SK-N-SH treated with all-trans-retinoic acid at 6 μM for 48 hours (cell line): ENCODE results near the gene NCAM1.

Source experiments
- ATAC-seq: fragments of 200-7000 bp; cut with Tn5 transposase; 3 replicates; pipeline ENCODE4 v1.9.1; 2020; ENCODE audit warnings: mild to moderate bottlenecking, moderate library complexity
- CREB5 ChIP-seq: fragments of 250-450 bp; sonication (Bioruptor Pico); IDR thresholded peaks from 2 replicates; pipeline ENCODE4 v1.5.1; 2020; ENCODE audit warnings: low read depth, mild to moderate bottlenecking, moderate library complexity
- CSDC2 ChIP-seq: fragments of 250-450 bp; sonication (Bioruptor Pico); IDR thresholded peaks from 2 replicates; pipeline ENCODE4 v1.5.0; 2020; ENCODE audit warnings: mild to moderate bottlenecking, moderate library complexity
- ESRRG ChIP-seq: fragments of 250-450 bp; sonication (Bioruptor Pico); IDR thresholded peaks from 2 replicates; pipeline ENCODE4 v1.6.1; 2021; ENCODE audit warnings: mild to moderate bottlenecking
- ISL1 ChIP-seq: fragments of 250-450 bp; sonication (Bioruptor Pico); IDR thresholded peaks from 2 replicates; pipeline ENCODE4 v2.1.2; 2022; ENCODE audit warnings: mild to moderate bottlenecking, moderate library complexity
- OSR1 ChIP-seq: fragments of 250-450 bp; sonication (Bioruptor Pico); IDR thresholded peaks from 2 replicates; pipeline ENCODE4 v1.8.0; 2022; ENCODE audit warnings: moderate library complexity, mild to moderate bottlenecking, inconsistent platforms
- PATZ1 ChIP-seq: fragments of 250-450 bp; sonication (Bioruptor Pico); IDR thresholded peaks from 2 replicates; pipeline ENCODE4 v1.8.0; 2020; ENCODE audit warnings: mild to moderate bottlenecking, moderate library complexity, borderline replicate concordance
- POU6F1 ChIP-seq: fragments of 250-450 bp; sonication (Bioruptor Pico); IDR thresholded peaks from 2 replicates; pipeline ENCODE4 v1.8.0; 2021; ENCODE audit warnings: low read depth, mild to moderate bottlenecking, moderate library complexity, borderline replicate concordance
- PPARA ChIP-seq: fragments of 250-450 bp; sonication (Bioruptor Pico); IDR thresholded peaks from 2 replicates; pipeline ENCODE4 v1.5.0; 2020; ENCODE audit warnings: mild to moderate bottlenecking, borderline replicate concordance
- SNAI2 ChIP-seq: fragments of 250-450 bp; sonication (Bioruptor Pico); IDR thresholded peaks from 2 replicates; pipeline ENCODE4 v1.5.0; 2020; ENCODE audit warnings: mild to moderate bottlenecking, moderate library complexity
- TCF4 ChIP-seq: fragments of 250-450 bp; sonication (Bioruptor Pico); IDR thresholded peaks from 2 replicates; pipeline ENCODE4 v1.8.0; 2021; ENCODE audit warnings: mild to moderate bottlenecking, moderate library complexity, borderline replicate concordance
- TOX ChIP-seq: fragments of 250-450 bp; sonication (Bioruptor Pico); IDR thresholded peaks from 2 replicates; pipeline ENCODE4 v1.8.0; 2021; ENCODE audit warnings: mild to moderate bottlenecking, moderate library complexity, borderline replicate concordance
- ZC3H10 ChIP-seq: fragments of 250-450 bp; sonication (Bioruptor Pico); IDR thresholded peaks from 2 replicates; pipeline ENCODE4 v1.5.1; 2021; ENCODE audit warnings: mild to moderate bottlenecking, moderate library complexity
- ZFP3 ChIP-seq: fragments of 250-450 bp; sonication (Bioruptor Pico); IDR thresholded peaks from 2 replicates; pipeline ENCODE4 v1.5.0; 2020; ENCODE audit warnings: mild to moderate bottlenecking, moderate library complexity
- ZNF565 ChIP-seq: fragments of 450-650 bp; formaldehyde crosslinking; conservative IDR thresholded peaks from 2 replicates; pipeline ENCODE4 v1.5.0; 2020; ENCODE audit warnings: low read depth, mild to moderate bottlenecking, moderate library complexity
- ZNF70 ChIP-seq: fragments of 450-650 bp; formaldehyde crosslinking; IDR thresholded peaks from 2 replicates; pipeline ENCODE4 v1.5.0; 2020; ENCODE audit warnings: mild to moderate bottlenecking, moderate library complexity
- ZNF8 ChIP-seq: fragments of 450-650 bp; formaldehyde crosslinking; IDR thresholded peaks from 2 replicates; pipeline ENCODE4 v1.5.0; 2020; ENCODE audit warnings: mild to moderate bottlenecking, moderate library complexity

NCAM1 gene

GRCh38 chr11:112983887-112984286 lies 22.7 kb downstream of the NCAM1 start (continued):
- TF ChIP-seq PATZ1 (CRISPR knock-in tag) (no peak), CREB5 (CRISPR knock-in tag) (no peak), POU6F1 (CRISPR knock-in tag) (no peak), ZNF70 (CRISPR knock-in tag) (no peak), ZC3H10 (no peak), ISL1 (CRISPR knock-in tag) (no peak), CSDC2 (CRISPR knock-in tag) (no peak), SNAI2 (no peak), ESRRG (CRISPR knock-in tag) (no peak), ZFP3 (CRISPR knock-in tag) (no peak), TCF4 (CRISPR knock-in tag) (no peak)
- TF ChIP-seq, all 23 proteins: peak for 0

DNA sequence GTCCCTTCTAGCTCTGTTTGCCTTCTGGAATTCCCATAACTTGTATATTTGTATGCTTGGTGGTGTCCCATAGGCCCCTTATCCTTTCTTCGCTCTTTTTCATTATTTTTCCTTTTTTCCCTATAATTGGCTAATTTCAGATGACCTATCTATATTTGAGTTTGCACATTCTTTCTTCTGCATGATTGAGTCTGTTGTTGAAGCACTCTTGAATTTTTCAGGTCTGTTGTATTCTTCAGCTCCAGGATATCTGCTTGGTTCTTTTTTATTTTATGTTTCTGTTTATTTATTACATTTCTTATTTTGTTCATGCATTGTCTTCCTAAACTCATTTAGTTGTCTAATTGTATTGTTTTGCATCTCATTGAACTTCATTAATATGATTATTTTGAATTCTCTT lies 28.0 kb downstream of the NCAM1 start:
- no peak for TF ChIP-seq TOX (CRISPR knock-in tag)
- TF ChIP-seq ISL1 (CRISPR knock-in tag) = no peak
- no peak for TF ChIP-seq OSR1 (CRISPR knock-in tag)
- TF ChIP-seq POU6F1 (CRISPR knock-in tag) = no peak
- TF ChIP-seq ZNF70 (CRISPR knock-in tag) = no peak
- TF ChIP-seq ZNF8 = no peak
- TF ChIP-seq ZFP3 (CRISPR knock-in tag) = no peak
- no peak for TF ChIP-seq SNAI2
- no peak for TF ChIP-seq TCF4 (CRISPR knock-in tag)
- no peak for TF ChIP-seq ZNF565 (CRISPR knock-in tag)
- no peak for TF ChIP-seq PATZ1 (CRISPR knock-in tag)
- TF ChIP-seq, all 23 proteins: peak for 0
- ATAC-seq = no peak

DNA sequence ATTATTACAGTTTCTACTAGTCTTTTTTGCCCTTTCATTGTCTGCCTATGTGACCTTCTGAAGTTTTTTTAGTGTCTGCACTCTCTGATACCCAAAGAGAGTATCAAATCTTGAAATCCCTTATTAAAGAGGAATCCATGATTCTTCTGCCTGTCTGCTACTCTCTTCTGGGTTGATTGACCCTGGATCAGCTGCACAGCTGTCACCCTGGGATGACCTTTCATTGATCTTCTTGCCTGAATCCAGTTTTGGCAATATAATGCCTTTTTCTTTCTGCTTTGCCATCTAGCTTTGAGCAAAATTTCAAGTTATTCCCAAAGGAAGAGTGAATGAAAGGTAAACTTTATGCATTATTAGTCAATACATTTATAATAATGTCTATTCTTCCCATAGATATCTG lies 32.6 kb downstream of the NCAM1 start:
- TF ChIP-seq POU6F1 (CRISPR knock-in tag) = no peak
- TF ChIP-seq PPARA (CRISPR knock-in tag) = no peak
- no peak for TF ChIP-seq TOX (CRISPR knock-in tag)
- no peak for TF ChIP-seq PATZ1 (CRISPR knock-in tag)
- TF ChIP-seq TCF4 (CRISPR knock-in tag) = no peak
- no peak for TF ChIP-seq OSR1 (CRISPR knock-in tag)
- TF ChIP-seq ZNF70 (CRISPR knock-in tag) = no peak
- TF ChIP-seq CSDC2 (CRISPR knock-in tag) = no peak
- TF ChIP-seq ZNF8 = no peak
- no peak for TF ChIP-seq CREB5 (CRISPR knock-in tag)
- no peak for TF ChIP-seq ZFP3 (CRISPR knock-in tag)
- TF ChIP-seq, all 23 proteins: peak for 0
- no peak for ATAC-seq
